ENCODE results near the gene PRRG2. TPM values are rescaled to one million over a fixed set of nuclear protein-coding genes. Genes with fewer than 3 reads are reported as not detected.

PRRG2 gene
- total and polyA plus RNA-seq, 9 of the 15 experiments (the other 6 are each of a cell fraction or from before 2014, with no cell fraction given) = 0.06 to 1.1 (median 0.33) TPM

GRCh38 chr19:49640113-49640898, 59.2 kb downstream of the PRRG2 start, which contains the start of gene RRAS (continued):
- TF ChIP-seq USF1 (CRISPR knock-in tag; IDR thresholded peaks at IDR 0.05) (peak; percentile 40; the same call in 1 of the 2 replicates), KHSRP (IDR thresholded peaks at IDR 0.05) (no peak), ZNF766 (CRISPR knock-in tag; conservative IDR thresholded peaks at IDR 0.05) (no peak), ZNF12 (CRISPR knock-in tag; IDR thresholded peaks at IDR 0.05) (peak; percentile 21; the same call in 1 of the 2 replicates), ZBTB33 (CRISPR knock-in tag; IDR thresholded peaks at IDR 0.05) (peak; percentile 5; the same call in 1 of the 2 replicates), TEAD1 (CRISPR knock-in tag; IDR thresholded peaks at IDR 0.05) (peak; percentile 83 to 97), POLR2G (IDR thresholded peaks at IDR 0.05; ENCODE audit: low read depth, low read length) (peak; percentile 89), ZNF586 (CRISPR knock-in tag; conservative IDR thresholded peaks at IDR 0.05) (no peak), ZHX1 (conservative IDR thresholded peaks at IDR 0.05; ENCODE audit: low read length) (no peak), ZC3H11A (IDR thresholded peaks at IDR 0.05; ENCODE audit: low read depth, low read length) (no peak), MBD1 (CRISPR knock-in tag; IDR thresholded peaks at IDR 0.05) (no peak), MYC (IDR thresholded peaks at IDR 0.05; ENCODE audit: low read depth, low read length) (peak; percentile 87), MYC (CRISPR knock-in tag; IDR thresholded peaks at IDR 0.05; ENCODE audit: borderline replicate concordance, low read depth) (no peak), STAT5A (IDR thresholded peaks at IDR 0.05; ENCODE audit: borderline replicate concordance, low read length) (no peak; the same call in 1 of the 2 replicates), PYGO2 (tag; IDR thresholded peaks at IDR 0.05) (no peak), LARP7 (IDR thresholded peaks at IDR 0.05) (no peak), DPF2 (IDR thresholded peaks at IDR 0.05) (peak; percentile 73), ESRRA (IDR thresholded peaks at IDR 0.05; ENCODE audit: borderline replicate concordance, low read depth) (peak; percentile 24; the same call in 1 of the 2 replicates)
